ENCODE results near the gene TBRG4.

TBRG4 gene

DNA sequence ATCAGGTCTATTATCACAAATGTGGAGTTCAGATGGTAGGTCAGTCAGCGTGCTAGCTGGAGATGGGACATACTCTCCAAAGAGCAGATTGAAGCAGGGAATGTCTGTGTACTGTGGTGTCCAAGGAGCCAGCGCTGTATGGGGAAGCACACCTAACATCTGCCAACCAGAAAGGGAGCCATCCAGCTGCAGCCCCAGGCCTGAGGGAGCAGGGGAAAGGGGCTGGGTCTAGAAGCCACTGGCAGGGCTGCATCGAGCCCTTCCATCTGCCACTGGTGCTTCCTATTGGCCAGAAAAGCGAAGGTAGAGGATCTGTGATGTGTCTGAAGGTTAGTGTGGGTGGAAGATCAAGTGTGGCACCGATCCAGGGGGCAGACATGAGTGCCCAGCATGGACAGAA lies 38.1 kb upstream of the TBRG4 start:
- H3K27me3 Mint-ChIP-seq: peaks cover 20% of the 10 kb centered on the region

DNA sequence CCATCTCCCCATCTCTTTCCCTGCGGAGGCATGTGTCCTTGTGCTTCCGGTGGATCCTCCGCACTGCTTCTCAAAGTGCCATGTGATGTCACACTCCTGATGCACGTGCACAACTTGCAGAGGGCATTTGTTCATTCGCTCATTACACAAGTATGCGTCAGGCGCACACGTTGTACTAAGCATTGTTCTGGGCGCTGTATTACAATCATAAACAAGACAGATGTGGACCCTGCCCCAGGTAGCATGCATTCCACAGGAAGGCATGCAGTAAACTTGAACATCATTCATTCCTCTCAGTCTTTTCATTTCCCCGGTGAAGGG lies 37.1 kb upstream of the TBRG4 start:
- no peaks in the 10 kb centered on the region for H3K4me1 Mint-ChIP-seq
- no peak overlapping the region for H3K27ac Mint-ChIP-seq
- peaks cover 27% of the 10 kb centered on the region for H3K27me3 Mint-ChIP-seq
- ATAC-seq: no peak
- no peak overlapping the region for H3K4me3 Mint-ChIP-seq
- DNase-seq: no peak
- no peaks in the 10 kb centered on the region for H3K9me3 Mint-ChIP-seq

More for the DNA sequence above, 38.1 kb upstream of the TBRG4 start:
- Mint-ChIP-seq H3K4me1 (no peaks in the 10 kb centered on the region), H3K27ac (peak overlapping the region; percentile 24 to 61), H3K4me3 (no peak overlapping the region), H3K9me3 (no peaks in the 10 kb centered on the region)
- DNase-seq (no peak), ATAC-seq (no peak)

DNA sequence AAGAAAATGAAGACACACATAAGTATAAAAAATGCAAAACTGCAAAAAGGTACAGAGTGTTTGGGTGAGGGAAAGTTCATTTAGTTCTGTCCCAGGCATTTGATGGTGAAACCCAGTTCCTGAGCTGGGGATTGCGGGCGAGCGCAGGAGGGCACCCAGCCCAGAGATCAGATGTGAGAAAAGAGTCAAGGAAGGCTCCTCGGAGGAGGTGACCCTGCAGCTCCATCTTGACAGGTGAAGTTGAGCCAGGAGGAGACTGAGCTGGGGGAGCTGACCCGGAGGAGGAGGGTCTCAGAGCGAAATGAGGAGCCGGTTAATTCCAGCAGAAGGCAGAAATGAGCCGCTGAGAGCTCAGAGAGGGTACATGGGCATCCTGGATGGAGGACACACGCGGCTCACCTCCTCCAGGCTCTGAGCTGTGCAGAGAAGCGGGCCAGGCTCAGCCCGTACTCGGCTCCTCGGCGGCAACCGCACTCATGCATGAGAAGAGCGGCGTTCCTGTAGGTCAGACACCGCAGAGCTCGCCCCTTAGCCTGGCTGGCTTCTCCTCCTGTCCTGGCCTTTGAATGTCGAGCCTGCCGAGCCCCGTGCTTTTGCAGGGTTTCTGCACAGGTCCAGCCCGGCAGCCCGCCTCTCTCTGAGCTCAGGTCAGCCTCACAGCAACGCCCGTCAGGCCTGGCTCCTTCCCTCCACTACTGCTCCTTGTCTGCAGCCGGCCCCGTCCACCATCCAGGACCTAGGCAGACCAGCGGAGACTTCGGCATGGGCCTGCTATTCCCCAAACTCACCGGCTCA lies 36.6 kb upstream of the TBRG4 start:
- no peak for ATAC-seq
- no peak for DNase-seq
- H3K4me1 Mint-ChIP-seq: no peaks in the 10 kb centered on the region
- peaks cover 29% of the 10 kb centered on the region for H3K27me3 Mint-ChIP-seq
- H3K4me3 Mint-ChIP-seq: no peak overlapping the region
- H3K9me3 Mint-ChIP-seq: no peaks in the 10 kb centered on the region
- peak overlapping the region in 1 of 2 donors; percentile 14 for H3K27ac Mint-ChIP-seq

DNA sequence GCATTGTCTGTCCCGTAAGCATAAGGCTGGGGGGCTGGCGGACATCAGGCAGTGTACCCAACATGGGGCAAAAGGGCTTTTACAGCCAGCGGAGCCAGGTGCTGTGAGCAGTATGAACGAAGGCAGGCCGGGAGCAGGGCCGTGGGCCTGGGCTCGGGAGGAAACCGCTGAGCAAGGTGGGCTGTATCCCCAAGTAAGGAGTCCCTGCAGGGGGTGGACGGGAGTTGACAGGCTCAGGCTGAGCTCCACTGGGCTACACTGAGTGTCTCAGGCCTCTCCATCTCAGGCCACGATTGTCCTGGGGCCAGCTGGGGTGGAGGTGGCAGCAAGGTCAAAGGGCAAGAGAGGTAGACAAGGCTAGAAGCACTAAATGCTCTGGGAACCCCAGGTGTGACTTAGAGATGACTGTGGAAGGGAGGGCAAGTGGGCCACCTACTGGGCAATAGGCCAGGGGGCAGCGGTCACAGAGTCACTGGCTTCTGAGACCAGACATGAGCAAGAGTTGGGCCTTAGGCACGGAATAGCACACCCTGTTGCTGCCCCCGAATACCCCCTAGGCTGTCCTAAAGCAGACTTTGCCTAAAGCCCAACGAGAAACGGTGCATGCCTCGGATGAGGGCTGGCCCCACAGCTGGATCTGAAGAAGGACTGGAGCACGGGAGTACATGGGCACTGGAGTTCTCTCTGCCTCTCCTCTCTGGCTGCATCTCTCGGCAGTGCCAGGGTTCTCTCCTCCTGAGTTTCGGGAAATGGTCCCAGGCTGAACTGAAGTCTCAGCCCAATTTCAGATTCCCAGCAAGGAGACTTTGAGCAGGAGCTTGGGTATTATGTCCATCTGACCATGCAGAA lies 35.3 kb upstream of the TBRG4 start:
- H3K27ac Mint-ChIP-seq: no peak overlapping the region
- H3K9me3 Mint-ChIP-seq: no peaks in the 10 kb centered on the region
- H3K4me1 Mint-ChIP-seq: no peaks in the 10 kb centered on the region
- DNase-seq: no peak
- H3K27me3 Mint-ChIP-seq: peaks cover 29% of the 10 kb centered on the region
- no peak overlapping the region for H3K4me3 Mint-ChIP-seq
- ATAC-seq: peak; percentile 47

DNA sequence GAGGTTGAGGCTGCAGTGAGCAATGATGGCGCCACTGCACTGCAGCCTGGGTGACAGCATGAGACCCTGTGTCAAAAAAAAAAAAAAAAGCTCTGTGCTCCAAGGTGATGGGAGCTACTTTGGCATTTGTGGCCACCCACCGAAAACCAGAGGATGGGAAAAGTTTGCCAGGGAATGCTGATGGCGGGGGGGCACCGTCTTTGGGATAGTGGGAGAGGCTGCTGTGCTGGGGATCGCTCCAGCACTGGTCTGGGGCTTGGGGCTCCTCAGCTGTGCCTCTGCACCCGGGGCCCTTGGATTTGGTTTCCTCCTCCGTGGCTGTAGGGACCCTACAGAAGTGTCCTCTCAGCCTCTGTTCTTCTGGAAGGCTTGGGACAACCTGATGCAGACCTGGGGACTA lies 34.4 kb upstream of the TBRG4 start:
- Mint-ChIP-seq H3K27ac (no peak overlapping the region), H3K27me3 (peaks cover 29% of the 10 kb centered on the region), H3K4me3 (no peak overlapping the region), H3K9me3 (no peaks in the 10 kb centered on the region), H3K4me1 (no peaks in the 10 kb centered on the region)
- ATAC-seq (no peak), DNase-seq (no peak)

DNA sequence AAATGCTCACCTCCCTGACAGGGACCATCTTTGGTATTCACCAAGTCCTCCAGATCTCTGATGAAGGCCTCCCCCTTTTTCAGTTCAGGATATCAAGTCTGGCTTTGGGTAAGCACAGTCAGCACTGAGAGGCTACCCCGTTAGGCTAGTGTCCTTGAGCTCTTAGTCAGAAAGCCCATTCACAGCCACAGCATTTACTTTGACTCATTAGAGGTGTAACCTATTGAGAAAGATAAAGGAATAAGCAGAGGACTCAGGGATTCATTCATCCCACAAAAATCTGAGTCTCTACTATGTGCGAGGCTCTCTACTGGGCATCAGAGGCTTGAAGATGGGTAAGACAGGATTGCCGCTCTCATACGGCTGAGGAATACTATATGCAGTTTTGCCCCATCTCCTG lies 32.1 kb upstream of the TBRG4 start:
- H3K9me3 Mint-ChIP-seq: no peaks in the 10 kb centered on the region
- H3K4me3 Mint-ChIP-seq: no peak overlapping the region
- ATAC-seq: no peak
- no peaks in the 10 kb centered on the region for H3K4me1 Mint-ChIP-seq
- peaks cover 27% of the 10 kb centered on the region for H3K27me3 Mint-ChIP-seq
- no peak overlapping the region for H3K27ac Mint-ChIP-seq
- DNase-seq: no peak

DNA sequence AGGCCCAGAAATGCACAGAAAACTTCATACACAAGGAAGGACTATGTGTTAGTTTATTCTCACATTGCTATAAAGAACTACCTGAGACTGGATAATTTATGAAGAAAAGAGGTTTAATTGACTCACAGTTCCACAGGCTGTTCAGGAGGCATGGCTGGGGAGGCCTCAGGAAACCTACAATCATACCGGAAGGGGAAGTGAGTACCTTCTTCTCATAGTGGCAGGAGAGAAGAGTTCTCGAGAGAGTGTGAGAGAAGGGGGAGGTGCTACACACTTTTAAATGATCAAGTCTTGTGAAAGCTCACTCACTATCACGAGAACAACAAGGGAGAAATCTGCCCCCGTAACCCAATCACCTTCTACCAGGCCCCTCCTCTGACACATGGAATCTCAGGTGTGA lies 29.3 kb upstream of the TBRG4 start:
- no peak overlapping the region for H3K4me3 Mint-ChIP-seq
- H3K4me1 Mint-ChIP-seq: peaks cover 11% of the 10 kb centered on the region
- ATAC-seq: peak; percentile 47
- H3K27me3 Mint-ChIP-seq: peaks cover 9% of the 10 kb centered on the region
- H3K9me3 Mint-ChIP-seq: no peaks in the 10 kb centered on the region
- no peak for DNase-seq
- peak overlapping the region in 1 of 2 donors; percentile 37 for H3K27ac Mint-ChIP-seq

DNA sequence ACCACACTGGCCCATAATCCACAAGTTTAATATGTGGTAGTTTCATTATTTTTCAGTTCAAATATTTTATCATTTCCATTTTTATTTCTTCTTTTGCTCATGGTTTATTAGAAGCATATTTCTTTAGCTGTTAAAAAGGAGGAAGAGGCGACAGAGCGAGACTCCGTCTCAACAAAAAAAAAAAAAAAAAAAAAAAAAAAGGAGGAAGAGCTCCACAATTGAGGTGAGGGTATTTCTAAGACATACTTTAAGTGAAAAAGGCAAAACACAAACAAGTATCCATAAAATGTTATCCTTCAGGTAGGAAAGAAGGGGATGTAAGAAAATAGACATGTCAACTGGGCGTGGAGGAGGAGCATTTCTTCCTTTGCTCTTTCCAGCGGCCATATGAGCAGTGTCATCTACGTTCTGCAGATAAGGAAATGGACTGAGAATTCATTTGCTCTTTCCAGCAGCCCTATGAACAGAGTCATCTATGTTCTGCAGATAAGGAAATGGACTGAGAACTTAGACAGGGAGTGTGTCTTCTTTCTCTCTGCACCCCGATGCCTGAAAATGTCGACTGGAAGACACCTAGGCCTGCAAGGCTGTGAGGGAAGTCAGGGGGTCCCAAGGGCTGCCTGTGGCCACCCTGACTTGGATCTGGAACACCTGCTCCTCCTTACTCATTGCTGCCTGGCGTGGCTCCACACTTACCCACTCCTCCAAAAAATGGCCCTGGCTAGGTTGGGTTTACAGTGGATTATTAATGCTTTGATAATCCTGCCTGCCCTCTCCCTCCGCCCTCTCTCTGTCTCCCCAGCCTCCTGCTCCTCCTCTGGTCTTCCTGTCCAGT lies 27.2 kb upstream of the TBRG4 start:
- DNase-seq: no peak
- no peak overlapping the region for H3K27ac Mint-ChIP-seq
- ATAC-seq: no peak
- peaks cover 2% of the 10 kb centered on the region for H3K27me3 Mint-ChIP-seq
- H3K4me1 Mint-ChIP-seq: peaks cover 20% of the 10 kb centered on the region
- H3K9me3 Mint-ChIP-seq: no peaks in the 10 kb centered on the region
- H3K4me3 Mint-ChIP-seq: no peak overlapping the region

DNA sequence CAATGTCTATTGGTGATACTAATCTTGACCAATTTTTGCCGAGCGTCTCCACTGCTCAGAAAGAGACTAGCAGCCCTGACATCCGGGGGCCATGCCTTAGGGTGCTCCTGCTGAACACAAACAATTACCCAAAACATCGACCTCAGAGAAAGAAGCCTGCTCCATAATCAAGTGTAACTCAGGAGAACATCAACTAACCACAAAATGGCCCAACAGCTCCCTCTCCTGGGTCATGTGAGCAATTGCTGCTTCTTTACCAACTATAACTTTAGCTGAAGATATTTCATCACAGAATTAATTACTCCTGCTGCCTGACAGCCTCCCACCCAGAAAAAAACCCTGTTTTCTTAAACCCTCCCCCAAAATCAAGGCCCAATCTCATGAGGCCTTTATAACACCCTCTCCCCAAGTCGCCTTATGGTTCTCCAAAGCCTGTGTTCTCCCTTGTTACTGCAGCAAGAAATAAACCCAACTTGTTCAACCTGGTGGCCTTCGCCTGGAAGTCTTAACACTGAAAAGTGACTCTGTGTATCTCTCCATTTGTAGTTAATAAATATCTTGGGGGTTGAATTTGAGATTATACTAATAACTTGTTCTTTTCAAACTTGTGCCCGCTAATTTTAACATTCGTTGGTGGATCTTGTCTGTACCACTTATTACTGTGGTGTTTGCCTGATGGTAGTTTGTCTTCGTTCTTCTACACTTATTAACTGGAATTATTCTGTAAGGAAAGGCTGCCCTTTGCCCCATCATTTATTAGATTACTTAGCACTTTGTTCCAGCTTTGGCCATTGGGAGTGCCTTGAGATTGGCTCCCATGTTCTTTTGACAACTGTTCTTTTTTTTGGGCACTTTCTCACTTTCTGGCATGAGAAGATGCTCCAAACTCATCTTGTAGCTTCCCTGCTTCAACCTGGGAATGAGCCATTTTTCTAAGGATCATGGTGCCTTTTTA lies 24.9 kb upstream of the TBRG4 start:
- Mint-ChIP-seq H3K4me3 (no peak overlapping the region), H3K9me3 (no peaks in the 10 kb centered on the region), H3K4me1 (peaks cover 20% of the 10 kb centered on the region), H3K27me3 (no peaks in the 10 kb centered on the region), H3K27ac (peak overlapping the region in 1 of 2 donors; percentile 83)
- ATAC-seq (peak; percentile 86), DNase-seq (peak; percentile 59 to 72)

DNA sequence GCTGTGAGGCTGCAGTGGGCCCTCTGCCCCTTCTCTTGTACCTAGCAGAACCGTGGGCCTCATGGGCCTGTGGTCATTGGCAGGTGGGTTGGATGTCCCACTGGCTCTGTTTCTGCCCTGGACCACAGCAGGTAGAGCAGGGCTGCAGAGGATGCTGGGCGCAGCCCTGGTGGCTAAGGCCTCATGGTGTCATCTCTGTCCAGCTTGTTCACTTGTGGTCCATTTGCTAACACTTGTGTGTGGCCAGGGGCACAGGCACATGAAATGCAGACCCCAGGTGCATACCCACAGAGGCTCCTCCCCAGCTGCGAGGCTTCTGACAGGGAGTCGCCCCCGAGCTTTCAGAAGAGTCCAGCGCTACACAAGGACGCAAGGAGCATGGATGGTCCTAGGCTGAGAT lies 22.4 kb upstream of the TBRG4 start:
- no peak for ATAC-seq
- Mint-ChIP-seq H3K27me3 (no peaks in the 10 kb centered on the region), H3K27ac (peak overlapping the region in 1 of 2 donors; percentile 69), H3K4me3 (no peak overlapping the region), H3K9me3 (no peaks in the 10 kb centered on the region), H3K4me1 (peaks cover 20% of the 10 kb centered on the region)
- no peak for DNase-seq

DNA sequence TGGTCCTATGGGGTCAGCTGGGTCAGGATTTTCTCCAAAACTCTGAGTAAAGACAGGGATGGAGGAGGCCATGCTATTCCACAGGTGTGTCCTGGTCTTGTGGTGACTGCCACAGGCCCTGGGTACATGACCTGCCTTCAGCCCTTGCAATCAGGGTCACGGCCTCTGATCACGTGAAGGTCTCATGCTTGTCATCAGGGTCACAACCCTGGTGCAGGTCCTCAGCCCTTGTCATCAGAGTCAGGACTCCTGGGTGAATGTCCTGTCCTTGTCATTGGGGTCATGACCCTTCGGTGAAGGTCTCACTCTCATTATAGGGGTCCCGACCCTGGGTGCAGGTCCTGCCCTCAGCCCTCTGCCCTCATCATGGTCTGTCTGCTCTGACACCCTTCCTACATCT lies 21.9 kb upstream of the TBRG4 start:
- Mint-ChIP-seq H3K27me3 (no peaks in the 10 kb centered on the region), H3K9me3 (no peaks in the 10 kb centered on the region), H3K4me1 (peaks cover 20% of the 10 kb centered on the region), H3K4me3 (no peak overlapping the region), H3K27ac (no peak overlapping the region)
- no peak for DNase-seq
- no peak for ATAC-seq

DNA sequence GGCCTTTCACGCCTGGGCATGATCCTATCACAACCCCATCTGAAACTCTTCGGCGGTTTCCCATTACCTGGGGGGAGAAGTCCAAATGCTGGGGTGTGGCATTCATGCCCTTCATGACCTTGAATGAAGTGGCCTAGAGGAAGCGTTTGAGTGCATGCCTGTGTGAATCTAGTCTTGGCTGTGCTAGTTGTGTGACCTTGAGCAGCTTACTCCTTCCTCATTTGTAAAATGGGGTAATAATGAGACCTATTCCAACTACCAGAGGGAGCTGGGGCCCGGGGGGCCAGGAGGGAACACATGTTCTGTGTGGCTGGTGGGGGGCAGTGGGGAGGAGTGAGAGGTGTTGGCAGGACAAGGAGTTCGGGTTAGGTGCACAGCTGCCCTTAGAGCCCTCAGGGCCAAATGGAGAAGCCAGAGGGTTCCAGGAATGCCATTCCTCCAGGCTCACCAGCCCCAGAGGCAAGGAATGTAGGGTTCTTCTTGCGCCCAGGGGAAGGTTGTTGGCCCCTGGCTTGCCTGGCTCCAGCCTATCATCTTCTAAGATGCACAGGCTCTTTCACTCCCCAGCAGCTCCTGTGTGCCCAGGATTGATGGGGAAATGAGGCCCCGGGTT lies 21.3 kb upstream of the TBRG4 start:
- Mint-ChIP-seq H3K27ac (peak overlapping the region in 1 of 2 donors; percentile 20), H3K27me3 (no peaks in the 10 kb centered on the region), H3K4me1 (peaks cover 20% of the 10 kb centered on the region), H3K4me3 (no peak overlapping the region), H3K9me3 (no peaks in the 10 kb centered on the region)
- ATAC-seq (no peak), DNase-seq (no peak)

DNA sequence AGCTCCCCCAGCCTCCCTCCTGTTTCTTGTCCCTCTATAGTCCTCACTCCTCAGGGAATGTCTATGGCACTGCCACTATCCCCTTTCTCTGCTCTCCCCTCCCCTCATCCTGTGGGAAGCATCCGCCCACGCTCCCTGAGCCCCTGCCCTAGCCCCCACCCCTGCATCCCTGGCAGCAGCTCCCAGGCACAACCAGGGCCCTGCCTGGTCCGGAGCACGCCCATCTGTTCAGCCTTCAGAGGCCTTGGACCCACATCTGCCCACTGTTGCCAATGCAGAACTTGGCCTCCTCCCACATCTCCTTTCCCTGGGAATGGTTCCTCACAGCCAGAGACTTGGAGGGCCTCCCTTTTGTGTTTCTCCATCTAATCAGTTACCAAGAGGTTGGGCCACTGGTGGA lies 20.4 kb upstream of the TBRG4 start:
- H3K4me1 Mint-ChIP-seq: peaks cover 19% of the 10 kb centered on the region
- peak overlapping the region; percentile 55 to 64 for H3K27ac Mint-ChIP-seq
- H3K4me3 Mint-ChIP-seq: no peak overlapping the region
- ATAC-seq (no peak), DNase-seq (no peak)
- no peaks in the 10 kb centered on the region for H3K9me3 Mint-ChIP-seq
- no peaks in the 10 kb centered on the region for H3K27me3 Mint-ChIP-seq

DNA sequence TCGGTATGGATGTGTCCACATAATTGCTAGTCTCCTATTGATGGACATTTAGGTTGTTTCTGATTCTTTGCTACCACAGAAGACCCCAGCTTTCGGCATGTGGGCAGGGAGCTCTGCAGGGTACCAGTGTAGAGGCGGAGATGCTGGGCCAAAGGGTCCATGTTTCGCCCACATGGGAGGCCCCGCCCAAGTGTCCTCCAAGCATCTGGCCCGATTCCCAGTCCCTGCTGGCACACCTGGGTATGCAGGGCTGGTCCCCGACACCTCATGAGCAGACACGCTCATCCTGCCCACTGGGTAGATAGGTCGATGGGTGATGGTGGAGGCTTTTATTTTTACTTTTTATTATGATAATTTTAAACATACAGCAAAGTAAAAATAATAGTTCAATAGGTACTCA lies 19.4 kb upstream of the TBRG4 start:
- H3K27ac Mint-ChIP-seq: peak overlapping the region in 1 of 2 donors; percentile 86
- peaks cover 9% of the 10 kb centered on the region for H3K4me1 Mint-ChIP-seq
- ATAC-seq (no peak), DNase-seq (no peak)
- H3K4me3 Mint-ChIP-seq: no peak overlapping the region
- H3K27me3 Mint-ChIP-seq: no peaks in the 10 kb centered on the region
- H3K9me3 Mint-ChIP-seq: no peaks in the 10 kb centered on the region
